PFSK-1 (cell line): ENCODE data around the gene RGS2.

Experiments used
- FOXP2 ChIP-seq: optimal IDR thresholded peaks from 2 replicates; pipeline ENCODE3; 2011; ENCODE audit warnings: borderline replicate concordance, control low read depth, inconsistent platforms; ENCODE audit not compliant: insufficient read depth; ENCODE audit errors: extremely low read length, extremely low read depth
- POLR2AphosphoS5 ChIP-seq: IDR thresholded peaks from 2 replicates; pipeline ENCODE4 v1.6.1; 2012; ENCODE audit warnings: low read depth, mild to moderate bottlenecking, control low read depth, low read length, moderate library complexity
- SIN3A ChIP-seq: IDR thresholded peaks from 2 replicates; pipeline ENCODE4 v1.6.1; 2012; ENCODE audit warnings: mild to moderate bottlenecking, low read length, moderate library complexity, borderline replicate concordance; ENCODE audit not compliant: insufficient read depth
- TAF1 ChIP-seq: IDR thresholded peaks from 2 replicates; pipeline ENCODE4 v1.6.1; 2012; ENCODE audit warnings: low read length, control low read depth, borderline replicate concordance; ENCODE audit not compliant: insufficient read depth
- TF ChIP-seq, protein P1 (sequence below), 2 experiments: IDR thresholded peaks; 2 replicates each; pipeline versions ENCODE4 v1.6.1 to v1.8.0; 2011 to 2012; ENCODE audit warnings: low read depth in 2 of 2, low read length in 2 of 2, control low read depth in 1 of 2, inconsistent platforms in 1 of 2, mild to moderate bottlenecking in 1 of 2, moderate library complexity in 1 of 2; ENCODE audit not compliant: insufficient read depth in 1 of 2

Gene RGS2

DNA sequence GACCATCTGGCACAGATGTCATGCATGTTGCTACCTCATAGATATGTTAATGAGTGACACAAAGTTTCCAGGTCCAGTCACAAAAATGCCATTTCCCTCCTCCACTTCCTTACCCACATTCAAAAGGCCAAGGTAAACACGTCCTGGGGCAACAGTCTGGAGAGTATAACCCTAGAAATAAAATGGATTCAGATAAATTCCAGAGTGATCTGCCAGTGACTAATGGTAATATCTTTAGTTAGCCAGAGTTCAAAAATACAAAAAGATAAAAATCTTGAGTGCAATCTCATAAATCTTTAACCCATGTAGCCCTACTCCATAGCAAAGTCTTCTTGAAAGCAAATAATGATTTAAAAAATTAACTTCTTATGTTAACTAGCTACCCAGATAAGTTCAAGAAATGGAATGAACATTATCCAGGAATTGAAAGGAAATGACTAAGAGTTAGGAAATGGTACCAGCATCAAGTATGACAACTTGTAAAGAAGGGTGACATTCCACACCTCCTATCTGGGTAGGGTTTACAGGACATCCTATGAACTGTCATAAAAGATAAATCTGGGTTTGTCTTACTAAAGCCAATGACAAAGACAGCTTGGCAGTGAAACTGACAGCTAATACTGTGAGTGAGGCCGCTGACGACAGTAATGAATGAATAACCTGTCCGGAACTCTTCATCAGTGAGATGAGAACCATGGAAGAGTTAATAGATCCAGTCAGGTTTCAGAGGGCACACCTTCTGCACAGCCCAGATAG is 18.1 kb downstream of the RGS2 start:
- TF ChIP-seq POLR2AphosphoS5 (no peak), FOXP2 (no peak), SIN3A (no peak), TAF1 (no peak)
- TF ChIP-seq, protein P1, sequence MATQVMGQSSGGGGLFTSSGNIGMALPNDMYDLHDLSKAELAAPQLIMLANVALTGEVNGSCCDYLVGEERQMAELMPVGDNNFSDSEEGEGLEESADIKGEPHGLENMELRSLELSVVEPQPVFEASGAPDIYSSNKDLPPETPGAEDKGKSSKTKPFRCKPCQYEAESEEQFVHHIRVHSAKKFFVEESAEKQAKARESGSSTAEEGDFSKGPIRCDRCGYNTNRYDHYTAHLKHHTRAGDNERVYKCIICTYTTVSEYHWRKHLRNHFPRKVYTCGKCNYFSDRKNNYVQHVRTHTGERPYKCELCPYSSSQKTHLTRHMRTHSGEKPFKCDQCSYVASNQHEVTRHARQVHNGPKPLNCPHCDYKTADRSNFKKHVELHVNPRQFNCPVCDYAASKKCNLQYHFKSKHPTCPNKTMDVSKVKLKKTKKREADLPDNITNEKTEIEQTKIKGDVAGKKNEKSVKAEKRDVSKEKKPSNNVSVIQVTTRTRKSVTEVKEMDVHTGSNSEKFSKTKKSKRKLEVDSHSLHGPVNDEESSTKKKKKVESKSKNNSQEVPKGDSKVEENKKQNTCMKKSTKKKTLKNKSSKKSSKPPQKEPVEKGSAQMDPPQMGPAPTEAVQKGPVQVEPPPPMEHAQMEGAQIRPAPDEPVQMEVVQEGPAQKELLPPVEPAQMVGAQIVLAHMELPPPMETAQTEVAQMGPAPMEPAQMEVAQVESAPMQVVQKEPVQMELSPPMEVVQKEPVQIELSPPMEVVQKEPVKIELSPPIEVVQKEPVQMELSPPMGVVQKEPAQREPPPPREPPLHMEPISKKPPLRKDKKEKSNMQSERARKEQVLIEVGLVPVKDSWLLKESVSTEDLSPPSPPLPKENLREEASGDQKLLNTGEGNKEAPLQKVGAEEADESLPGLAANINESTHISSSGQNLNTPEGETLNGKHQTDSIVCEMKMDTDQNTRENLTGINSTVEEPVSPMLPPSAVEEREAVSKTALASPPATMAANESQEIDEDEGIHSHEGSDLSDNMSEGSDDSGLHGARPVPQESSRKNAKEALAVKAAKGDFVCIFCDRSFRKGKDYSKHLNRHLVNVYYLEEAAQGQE (IDR thresholded peaks at IDR 0.05; ENCODE audit: insufficient read depth in 1 of 2, low read depth in 2 of 2, low read length in 2 of 2): no peak

DNA sequence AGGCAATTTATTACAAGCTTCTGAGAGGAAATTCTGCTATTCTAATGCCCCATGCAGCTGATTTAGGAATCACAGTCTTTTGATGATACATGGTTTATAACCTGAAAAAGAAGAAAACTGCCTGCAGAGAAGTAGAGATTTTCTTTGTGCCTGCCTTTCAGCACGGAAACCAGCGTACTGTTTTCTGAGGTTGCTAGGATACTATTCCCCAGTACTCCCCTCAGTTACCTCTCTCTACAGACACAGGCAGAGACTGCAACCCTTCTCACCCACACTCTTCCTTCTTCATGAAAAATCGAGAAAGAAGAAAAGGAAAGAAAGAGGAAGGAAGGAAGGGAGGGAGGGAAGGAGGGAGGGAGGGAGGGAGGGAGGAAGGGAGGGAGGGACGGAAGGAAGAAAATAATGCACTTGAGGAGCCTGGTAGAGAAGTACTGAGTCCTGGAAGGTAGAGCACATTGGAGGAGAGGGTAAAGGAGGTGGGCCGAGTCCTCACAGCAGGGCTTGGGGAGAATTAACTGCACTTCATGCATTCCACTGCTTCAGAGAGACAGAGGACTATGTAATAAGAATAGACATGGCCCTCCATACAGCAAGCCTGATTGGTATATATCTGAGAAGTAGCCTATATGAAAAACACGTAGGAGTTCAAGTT is 21.9 kb downstream of the RGS2 start:
- TF ChIP-seq SIN3A: no peak
- TF ChIP-seq, protein P1 (IDR thresholded peaks at IDR 0.05; ENCODE audit: insufficient read depth in 1 of 2, low read depth in 2 of 2, low read length in 2 of 2): no peak
- no peak for TF ChIP-seq FOXP2
- TF ChIP-seq POLR2AphosphoS5: no peak
- no peak for TF ChIP-seq TAF1

DNA sequence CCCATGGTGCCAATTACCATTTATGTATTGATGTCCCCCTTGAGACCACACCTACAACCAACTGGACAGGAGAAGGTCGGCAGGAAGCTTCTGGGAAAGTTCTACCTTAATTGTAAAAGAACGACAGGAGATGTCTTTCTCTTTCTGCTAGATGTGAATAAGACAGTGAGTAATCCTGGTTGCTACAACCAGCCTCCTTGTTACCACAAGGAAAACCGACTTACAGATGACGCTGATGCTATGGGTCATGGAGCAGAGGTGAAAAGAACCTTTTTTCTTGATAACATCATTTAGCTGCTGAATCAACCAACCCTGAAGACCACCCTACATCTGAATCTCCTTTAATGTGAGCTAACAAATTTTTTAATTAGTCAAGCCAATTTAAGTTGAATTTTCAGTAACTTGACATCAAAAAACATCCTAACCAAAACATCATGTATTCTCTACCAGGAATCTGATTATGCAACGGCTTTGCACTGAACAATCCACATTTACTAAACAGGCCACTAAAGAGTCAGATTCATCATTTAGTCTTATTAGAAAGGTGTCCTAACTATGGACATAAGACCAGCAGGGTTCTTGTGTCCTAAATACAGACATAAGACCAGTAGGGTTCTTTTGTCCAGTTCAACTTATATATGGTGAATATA is 23.0 kb downstream of the RGS2 start:
- TF ChIP-seq TAF1: no peak
- TF ChIP-seq POLR2AphosphoS5: no peak
- TF ChIP-seq SIN3A: no peak
- TF ChIP-seq, protein P1 (IDR thresholded peaks at IDR 0.05; ENCODE audit: insufficient read depth in 1 of 2, low read depth in 2 of 2, low read length in 2 of 2): no peak
- TF ChIP-seq FOXP2: no peak

DNA sequence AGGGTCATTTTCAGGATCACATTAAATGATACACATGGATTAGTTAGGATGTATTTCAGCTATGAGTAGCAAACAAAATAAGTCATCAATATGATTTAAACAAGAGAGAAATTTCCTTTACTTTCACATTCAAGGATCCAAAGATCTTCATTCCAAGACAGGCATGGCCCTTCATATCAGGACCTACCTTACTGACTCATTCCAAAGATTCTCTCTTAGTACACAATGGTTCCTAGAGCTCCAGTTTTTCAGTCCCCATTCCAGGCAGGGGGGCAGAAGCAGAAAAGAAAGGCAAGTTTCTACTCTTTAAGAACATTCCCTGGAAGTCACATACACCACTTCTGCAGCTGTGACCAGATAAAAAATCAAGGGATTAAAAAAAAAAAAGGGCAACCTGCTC is 23.7 kb downstream of the RGS2 start:
- TF ChIP-seq, protein P1 (IDR thresholded peaks at IDR 0.05; ENCODE audit: insufficient read depth in 1 of 2, low read depth in 2 of 2, low read length in 2 of 2): no peak
- TF ChIP-seq FOXP2 (no peak), TAF1 (no peak)

DNA sequence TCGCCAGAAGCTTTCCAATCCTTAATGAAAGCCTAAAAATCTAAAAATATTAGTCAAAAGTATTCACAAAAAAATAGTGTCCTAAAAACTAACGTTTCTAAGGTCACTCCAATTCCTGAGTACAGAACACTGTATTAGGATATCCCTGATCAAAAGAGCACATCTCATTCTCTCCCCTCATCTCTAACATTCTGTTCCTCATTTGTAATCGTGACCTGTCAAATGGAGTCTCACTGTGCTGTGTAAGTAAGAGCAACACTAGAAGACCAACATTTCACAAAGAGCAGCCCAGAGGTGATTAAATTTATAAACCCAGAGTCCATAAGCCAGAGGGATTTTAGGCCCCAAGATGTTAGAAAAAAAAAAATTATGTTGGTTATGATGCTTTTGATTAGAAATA is 26.3 kb downstream of the RGS2 start:
- TF ChIP-seq, protein P1 (IDR thresholded peaks at IDR 0.05; ENCODE audit: insufficient read depth in 1 of 2, low read depth in 2 of 2, low read length in 2 of 2): no peak
- no peak for TF ChIP-seq TAF1
- TF ChIP-seq SIN3A: no peak
- TF ChIP-seq POLR2AphosphoS5: no peak
- TF ChIP-seq FOXP2: no peak
